Smooth muscle cell (in vitro differentiated cells): ENCODE results near the gene PEX5L. TPM values are rescaled to one million over a fixed set of nuclear protein-coding genes. Genes with fewer than 3 reads are reported as not detected.

Source experiments
- DNase-seq: peaks from one replicate; lab custom pipeline; 2025; ENCODE audit not compliant: unreplicated experiment; lab: John Stamatoyannopoulos, UW
- H2AFZ ChIP-seq: fragments of 200-600 bp; sonication (generic); 2 replicates; pipeline ENCODE4 v1.6.0; 2016; ENCODE audit warnings: antibody characterized with exemption, low read depth, mild to moderate bottlenecking
- H3F3A ChIP-seq: fragments of 200-600 bp; sonication (generic); 2 replicates; pipeline ENCODE4 v1.6.0; 2017; ENCODE audit warnings: antibody characterized with exemption, low read depth
- H3K27ac ChIP-seq: fragments of 200-600 bp; sonication (generic); 2 replicates; pipeline ENCODE4 v1.5.1; 2016; ENCODE audit warnings: low read depth, mild to moderate bottlenecking
- H3K27me3 ChIP-seq: fragments of 200-600 bp; sonication (generic); 2 replicates; pipeline ENCODE4 v1.6.1; 2016; ENCODE audit warnings: low read depth, mild to moderate bottlenecking
- H3K36me3 ChIP-seq: fragments of 200-600 bp; sonication (generic); 2 replicates; pipeline ENCODE4 v1.5.1; 2016; ENCODE audit warnings: low read depth
- H3K4me1 ChIP-seq: fragments of 200-600 bp; sonication (generic); 2 replicates; pipeline ENCODE4 v1.5.1; 2016; ENCODE audit warnings: low read depth
- H3K4me2 ChIP-seq: fragments of 200-600 bp; sonication (generic); 2 replicates; pipeline ENCODE4 v1.6.0; 2016; ENCODE audit warnings: mild to moderate bottlenecking
- H3K4me3 ChIP-seq: fragments of 200-600 bp; sonication (generic); 2 replicates; pipeline ENCODE4 v1.5.1; 2016; ENCODE audit warnings: mild to moderate bottlenecking
- H3K79me2 ChIP-seq: fragments of 200-600 bp; sonication (generic); 2 replicates; pipeline ENCODE4 v1.6.0; 2016; ENCODE audit warnings: low read depth, mild to moderate bottlenecking
- H3K9ac ChIP-seq: fragments of 200-600 bp; sonication (generic); 2 replicates; pipeline ENCODE4 v1.6.0; 2016; ENCODE audit warnings: low read depth
- H3K9me3 ChIP-seq: fragments of 200-600 bp; sonication (generic); replicated peaks from 2 replicates; pipeline ENCODE4 v1.5.1; 2016; ENCODE audit warnings: low read depth
- H4K20me1 ChIP-seq: fragments of 200-600 bp; sonication (generic); 2 replicates; pipeline ENCODE4 v1.6.0; 2016; ENCODE audit warnings: low read depth
- CTCF ChIP-seq: fragments of 200-600 bp; sonication (generic); IDR thresholded peaks from 2 replicates; pipeline ENCODE4 v1.5.1; 2017; ENCODE audit warnings: borderline replicate concordance, mild to moderate bottlenecking, antibody characterized with exemption; ENCODE audit not compliant: insufficient read depth, poor library complexity, severe bottlenecking
- WGBS: methylation state at CpG from one replicate; pipeline ENCODE4 v1.1.7; 2016; ENCODE audit warnings: low lambda C conversion rate; 5-methylcytosine and 5-hydroxymethylcytosine counted together
- polyA plus RNA-seq: library from polyadenylated mRNA; unstranded; fragments of >200 nt; fragmentation: Nextera tagmentation; extraction: Ambion mirVana; gene quantifications from 2 replicates; pipeline ENCODE4 v1.2.1, GENCODE V29; 2016
- total RNA-seq: library from RNA; depleted of rRNA; stranded (reverse); fragments of >200 nt; gene quantifications from 2 replicates; pipeline ENCODE4 v1.2.3, GENCODE V29; 2014

The PEX5L gene
- total and polyA plus RNA-seq, 2 experiments from 2014 or later = not detected

DNA sequence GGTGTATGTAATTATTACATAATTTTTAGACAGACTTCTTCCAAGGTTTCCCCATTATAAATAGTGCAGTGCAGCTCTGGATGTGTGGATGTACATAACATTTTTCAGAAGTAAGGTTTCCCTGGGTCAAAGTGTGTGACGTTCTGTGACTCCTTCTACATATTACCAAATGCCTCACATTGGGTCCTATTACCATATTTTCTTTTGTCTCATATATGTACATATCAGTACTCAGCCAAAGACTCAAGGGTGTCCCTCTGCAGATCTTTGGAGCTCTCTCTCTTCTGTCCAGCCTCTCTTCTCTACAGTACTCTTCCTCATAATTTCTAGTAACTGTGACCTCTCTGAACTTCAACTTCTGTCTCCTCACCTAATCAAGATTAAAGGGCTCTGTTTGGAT, 31.3 kb upstream of the PEX5L start:
- Histone ChIP-seq H3K4me3 (no peak overlapping the region), H3K27ac (no peak overlapping the region), H2AFZ (no peak overlapping the region), H3F3A (no peaks in the 10 kb centered on the region), H3K79me2 (no peaks in the 10 kb centered on the region), H4K20me1 (no peaks in the 10 kb centered on the region), H3K9ac (no peak overlapping the region), H3K9me3 (no peaks in the 10 kb centered on the region), H3K4me2 (no peak overlapping the region), H3K4me1 (no peaks in the 10 kb centered on the region), H3K27me3 (no peaks in the 10 kb centered on the region), H3K36me3 (no peaks in the 10 kb centered on the region)
- 86% methylated on average over 1 of the region's 1 CpG for WGBS
- no peak for DNase-seq
- no peak for TF ChIP-seq CTCF

DNA sequence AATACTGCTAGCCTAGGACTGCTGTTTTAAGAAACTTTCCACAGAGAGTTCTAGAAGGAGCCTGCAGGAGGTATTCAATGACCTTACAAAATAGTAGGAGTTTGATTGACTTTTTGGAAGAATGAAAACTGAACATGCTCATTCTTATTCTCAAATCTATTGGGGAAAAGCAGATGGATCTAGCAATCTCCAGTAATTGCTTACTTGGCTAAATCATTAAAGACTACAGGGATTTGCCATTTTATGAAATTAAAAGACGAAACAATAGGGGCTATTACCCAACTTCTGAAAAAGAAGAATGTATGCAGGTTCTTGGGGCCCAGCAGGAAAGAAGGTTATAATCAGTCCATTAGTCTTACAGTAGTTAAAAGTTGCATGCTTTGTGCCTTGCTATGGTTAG, 29.9 kb upstream of the PEX5L start:
- no peak overlapping the region for H3K4me2 ChIP-seq
- H3K4me3 ChIP-seq = no peak overlapping the region
- 100% methylated on average over 1 of the region's 1 CpG for WGBS
- no peaks in the 10 kb centered on the region for H3K27me3 ChIP-seq
- no peaks in the 10 kb centered on the region for H3K79me2 ChIP-seq
- TF ChIP-seq CTCF = no peak
- no peak overlapping the region for H2AFZ ChIP-seq
- no peaks in the 10 kb centered on the region for H4K20me1 ChIP-seq
- H3F3A ChIP-seq = no peaks in the 10 kb centered on the region
- no peaks in the 10 kb centered on the region for H3K36me3 ChIP-seq
- H3K9ac ChIP-seq = no peak overlapping the region
- H3K9me3 ChIP-seq = no peaks in the 10 kb centered on the region
- no peaks in the 10 kb centered on the region for H3K4me1 ChIP-seq
- no peak for DNase-seq
- no peak overlapping the region for H3K27ac ChIP-seq

- no peak overlapping the region for H2AFZ ChIP-seq
- no peaks in the 10 kb centered on the region for H3K79me2 ChIP-seq
- H3K27me3 ChIP-seq = no peaks in the 10 kb centered on the region
Observed at GRCh38 chr3:180063783-180064182, 27.0 kb upstream of the PEX5L start.

More at GRCh38 chr3:180063783-180064182, 27.0 kb upstream of the PEX5L start:
- no peaks in the 10 kb centered on the region for H3F3A ChIP-seq
- no peak for TF ChIP-seq CTCF
- no peak overlapping the region for H3K4me2 ChIP-seq
- H3K4me1 ChIP-seq = no peaks in the 10 kb centered on the region
- no peak overlapping the region for H3K9ac ChIP-seq
- no peaks in the 10 kb centered on the region for H3K36me3 ChIP-seq
- WGBS = 87% methylated on average over 1 of the region's 1 CpG
- no peaks in the 10 kb centered on the region for H4K20me1 ChIP-seq
- H3K9me3 ChIP-seq = no peaks in the 10 kb centered on the region
- no peak for DNase-seq
- H3K27ac ChIP-seq = no peak overlapping the region
- no peak overlapping the region for H3K4me3 ChIP-seq
